Retinal pigment epithelial cell (primary cell): ENCODE measurements around the gene TPRX2.

Source experiments
- DNase-seq: peaks from one replicate; pipeline ENCODE4 v3.0.0-alpha.2; 2010; ENCODE audit warnings: low read depth
- H3K4me3 ChIP-seq: 2 replicates; pipeline ENCODE4 v1.5.1; 2011; ENCODE audit warnings: mild to moderate bottlenecking, low read length, control low read depth, moderate library complexity
- CTCF ChIP-seq: conservative IDR thresholded peaks from 2 replicates; pipeline ENCODE4 v1.5.1; 2011; ENCODE audit warnings: low read depth, low read length, control low read depth, inconsistent platforms

Gene TPRX2

DNA sequence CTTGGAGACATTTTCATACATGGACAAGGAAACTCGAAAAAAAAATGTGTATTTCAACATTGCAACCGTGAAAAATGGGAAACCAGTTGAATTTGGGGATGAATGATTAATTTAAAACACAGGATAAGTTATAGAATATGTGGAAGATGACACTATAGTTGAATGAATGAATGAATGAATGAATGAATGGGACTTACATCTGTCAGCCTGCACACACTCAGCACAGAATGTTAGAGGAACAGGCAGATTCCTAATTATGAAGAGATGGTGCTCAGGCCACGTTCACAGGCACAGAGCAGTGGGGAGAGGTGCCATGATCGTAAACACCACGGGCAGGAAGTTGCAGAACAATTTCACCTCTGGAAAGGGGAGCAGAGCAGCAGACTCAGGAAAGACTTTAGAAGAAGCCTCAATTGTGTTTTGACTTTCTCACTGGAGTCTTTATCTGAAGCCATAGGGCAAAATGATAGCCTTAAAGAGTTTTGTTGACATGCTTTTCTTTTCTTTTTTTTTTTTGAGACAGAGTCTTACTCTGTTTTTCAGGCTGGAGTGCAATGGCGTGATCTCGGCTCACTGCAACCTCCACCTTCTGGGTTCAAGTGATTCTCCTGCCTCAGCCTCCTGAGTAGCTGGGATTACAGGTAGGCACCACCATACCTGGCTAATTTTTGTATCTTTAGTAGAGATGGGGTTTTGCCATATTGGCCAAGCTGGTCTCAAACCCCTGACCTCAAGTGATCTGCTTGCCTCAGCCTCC lies 32.0 kb downstream of the TPRX2 start:
- DNase-seq, result no peak
- H3K4me3 ChIP-seq, result no peak overlapping the region
- TF ChIP-seq CTCF, result no peak

- no peak for DNase-seq
- no peak for TF ChIP-seq CTCF
- no peak overlapping the region for H3K4me3 ChIP-seq
Measured at GRCh38 chr19:47891622-47891922, 32.5 kb downstream of the TPRX2 start.

DNA sequence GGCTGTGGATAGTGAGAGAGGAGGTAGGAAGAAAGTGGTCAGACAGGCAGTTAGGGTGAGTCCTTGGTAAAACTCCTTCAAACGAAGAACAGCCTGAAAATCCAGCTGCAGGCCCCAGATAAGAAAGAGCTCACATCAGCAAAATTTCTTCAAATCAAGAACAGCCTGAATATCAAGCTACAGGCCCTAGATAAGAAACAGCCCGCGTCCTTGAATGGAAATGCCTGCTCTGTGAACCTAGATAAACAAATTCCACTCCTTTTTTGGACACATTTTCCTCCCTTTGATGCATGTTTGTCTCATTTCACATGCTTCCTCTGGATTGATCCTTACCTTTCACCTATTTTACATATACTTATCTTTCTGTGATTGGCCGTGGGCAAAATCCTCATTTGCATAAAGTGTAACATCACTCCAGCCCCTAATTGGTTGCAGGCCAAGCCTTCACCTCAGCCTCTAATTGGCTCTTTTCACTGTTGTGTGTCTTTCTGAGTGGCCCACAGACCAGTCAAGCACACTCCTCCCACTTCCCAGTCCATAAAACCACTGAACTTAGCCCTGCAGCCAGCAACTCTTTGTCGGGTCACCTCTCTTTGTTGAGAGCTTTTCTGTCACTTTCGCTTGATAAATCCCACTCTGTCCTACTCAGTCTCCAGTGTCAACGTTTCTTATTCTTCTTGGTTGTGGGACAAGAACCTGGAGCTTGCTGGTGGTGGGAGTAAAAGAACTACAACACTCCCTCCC lies 33.1 kb downstream of the TPRX2 start:
- H3K4me3 ChIP-seq, result no peak overlapping the region
- no peak for DNase-seq
- TF ChIP-seq CTCF, result no peak

DNA sequence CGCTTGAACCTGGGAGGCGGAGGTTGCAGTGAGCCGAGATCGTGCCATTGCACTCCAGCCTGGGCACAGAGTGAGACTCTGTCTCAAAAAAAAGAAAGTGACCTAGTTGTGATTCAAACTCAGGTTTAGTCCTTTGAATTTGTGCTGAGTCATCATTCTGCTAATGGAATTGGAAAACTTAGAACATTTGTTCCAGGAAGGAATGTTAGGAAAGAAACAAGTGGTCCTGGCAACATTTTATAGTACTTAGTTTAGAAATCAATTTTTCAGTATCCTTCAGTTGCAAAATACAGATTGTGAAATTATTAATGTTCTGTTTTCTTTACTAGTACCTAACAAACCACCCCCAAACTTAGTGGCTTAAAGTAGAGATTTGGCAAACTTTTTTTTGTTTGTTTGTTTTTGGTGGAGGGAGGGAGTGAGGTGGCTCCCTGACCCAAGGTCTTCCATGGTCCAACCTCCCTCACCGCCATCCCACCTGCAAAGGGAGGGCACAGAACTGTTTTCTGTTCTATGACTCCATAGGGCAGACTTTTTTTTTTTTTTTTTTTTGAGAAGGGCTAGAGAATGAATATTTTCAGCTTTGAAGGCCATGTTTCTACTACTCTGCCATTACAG lies 36.2 kb downstream of the TPRX2 start:
- no peak for TF ChIP-seq CTCF
- DNase-seq, result no peak
- no peak overlapping the region for H3K4me3 ChIP-seq

GRCh38 chr19:47896019-47896418 lies 37.0 kb downstream of the TPRX2 start:
- DNase-seq, result no peak
- no peak for TF ChIP-seq CTCF
- H3K4me3 ChIP-seq, result no peak overlapping the region

- no peak for TF ChIP-seq CTCF
- no peak overlapping the region for H3K4me3 ChIP-seq
Measured at GRCh38 chr19:47896773-47897172, 37.7 kb downstream of the TPRX2 start.

GRCh38 chr19:47897861-47898260 lies 38.8 kb downstream of the TPRX2 start:
- no peak overlapping the region for H3K4me3 ChIP-seq
- TF ChIP-seq CTCF, result no peak
- no peak for DNase-seq

More at GRCh38 chr19:47896773-47897172, 37.7 kb downstream of the TPRX2 start:
- DNase-seq, result no peak
